Glomerular endothelial cell (primary cell): ENCODE results near the gene TMEM202. TPM values are rescaled to one million over a fixed set of nuclear protein-coding genes. Genes with fewer than 3 reads are reported as not detected.

Experiments used
- total RNA-seq: library from RNA; depleted of rRNA; stranded (reverse); fragments of >200 nt; gene quantifications from 2 replicates; pipeline ENCODE4 v1.2.3, GENCODE V29; 2015

The TMEM202 gene
- total RNA-seq, 1 donor from 2014 or later = not detected

Other genes with a start within 250 kb of the TMEM202 start
- gene GRAMD2A, start 200.5 kb upstream of the TMEM202 start, total RNA-seq = not detected in 2 replicates
- gene PKM, start 167.1 kb upstream of the TMEM202 start, total RNA-seq = 849 and 1,181 TPM in 2 replicates
- gene PARP6, start 125.8 kb upstream of the TMEM202 start, total RNA-seq = 22.8 and 23.9 TPM in 2 replicates
- gene CELF6, start 78.1 kb upstream of the TMEM202 start, total RNA-seq = 0.05 and 1.5 TPM in 2 replicates
- gene HEXA, start 22.3 kb upstream of the TMEM202 start, total RNA-seq = 171 and 194 TPM in 2 replicates
- 36.5 and 40.3 TPM in 2 replicates for gene ARIH1, start 76.0 kb downstream of the TMEM202 start, total RNA-seq